Thyroid gland (tissue), 4 donors: Measurements from ENCODE around the gene SMARCD1.

Experiments used
- POLR2A ChIP-seq, 2 donors: fragments of 450-650 bp; IDR thresholded peaks; one replicate each; pipeline ENCODE4 v1.6.1; 2017; ENCODE audit warnings: antibody characterized with exemption in 2 of 2, mild to moderate bottlenecking in 2 of 2, moderate library complexity in 1 of 2
- TF ChIP-seq, protein P1 (sequence below), 6 experiments: fragments of 200-600 bp in 3 of 6; fragments of 450-650 bp in 3 of 6; sonication (generic) in 3 of 6; IDR thresholded peaks; one replicate each; pipeline ENCODE4 v1.5.1; 2016 to 2019; ENCODE audit warnings: antibody characterized with exemption in 6 of 6, mild to moderate bottlenecking in 2 of 6, inconsistent platforms in 1 of 6, moderate library complexity in 1 of 6

DNA sequence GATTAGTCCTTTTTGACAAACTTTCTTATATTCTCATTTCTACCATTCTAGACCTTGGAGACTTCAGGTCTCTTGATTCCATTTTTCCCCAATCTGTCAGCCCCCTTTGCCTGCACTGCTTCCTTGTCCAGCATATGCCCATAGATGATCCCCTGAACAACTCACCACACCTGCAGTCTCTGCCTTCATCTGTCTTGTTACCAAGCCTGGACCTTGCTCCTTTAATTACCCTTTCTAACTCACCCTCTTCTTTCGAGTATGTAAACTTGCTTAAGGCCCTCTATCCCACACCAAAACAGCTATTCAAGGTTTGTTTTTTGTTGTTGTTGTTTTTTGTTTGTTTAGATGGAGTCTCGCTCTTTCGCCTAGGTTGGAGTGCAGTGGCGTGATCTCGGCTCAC is 36.5 kb downstream of the SMARCD1 start:
- TF ChIP-seq, protein P1, sequence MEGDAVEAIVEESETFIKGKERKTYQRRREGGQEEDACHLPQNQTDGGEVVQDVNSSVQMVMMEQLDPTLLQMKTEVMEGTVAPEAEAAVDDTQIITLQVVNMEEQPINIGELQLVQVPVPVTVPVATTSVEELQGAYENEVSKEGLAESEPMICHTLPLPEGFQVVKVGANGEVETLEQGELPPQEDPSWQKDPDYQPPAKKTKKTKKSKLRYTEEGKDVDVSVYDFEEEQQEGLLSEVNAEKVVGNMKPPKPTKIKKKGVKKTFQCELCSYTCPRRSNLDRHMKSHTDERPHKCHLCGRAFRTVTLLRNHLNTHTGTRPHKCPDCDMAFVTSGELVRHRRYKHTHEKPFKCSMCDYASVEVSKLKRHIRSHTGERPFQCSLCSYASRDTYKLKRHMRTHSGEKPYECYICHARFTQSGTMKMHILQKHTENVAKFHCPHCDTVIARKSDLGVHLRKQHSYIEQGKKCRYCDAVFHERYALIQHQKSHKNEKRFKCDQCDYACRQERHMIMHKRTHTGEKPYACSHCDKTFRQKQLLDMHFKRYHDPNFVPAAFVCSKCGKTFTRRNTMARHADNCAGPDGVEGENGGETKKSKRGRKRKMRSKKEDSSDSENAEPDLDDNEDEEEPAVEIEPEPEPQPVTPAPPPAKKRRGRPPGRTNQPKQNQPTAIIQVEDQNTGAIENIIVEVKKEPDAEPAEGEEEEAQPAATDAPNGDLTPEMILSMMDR (IDR thresholded peaks at IDR 0.05): no peak
- TF ChIP-seq POLR2A (IDR thresholded peaks at IDR 0.05): no peak
